T47D (cell line): Measurements from ENCODE around the gene GPRC5C.
A peak's percentile ranks its signal among the peaks of the same experiment; 100 is the strongest.

Source experiments
- DNase-seq, 2 experiments: peaks; one replicate each; pipeline versions ENCODE4 v3.0.0 to v3.0.0-alpha.2; 2011 to 2012; ENCODE audit warnings: low read depth in 1 of 2, low spot score in 1 of 2
- JUND ChIP-seq: IDR thresholded peaks from 2 replicates; pipeline ENCODE4 v1.6.1; 2012; ENCODE audit warnings: low read depth
- in situ Hi-C: cut with HindIII; loops from 2 replicates; pipeline ENCODE4 v1.10.0; 2016; ENCODE audit warnings: low sequenced_read_pairs, low pct_unique_long_range_greater_than_20kb

GPRC5C gene

DNA sequence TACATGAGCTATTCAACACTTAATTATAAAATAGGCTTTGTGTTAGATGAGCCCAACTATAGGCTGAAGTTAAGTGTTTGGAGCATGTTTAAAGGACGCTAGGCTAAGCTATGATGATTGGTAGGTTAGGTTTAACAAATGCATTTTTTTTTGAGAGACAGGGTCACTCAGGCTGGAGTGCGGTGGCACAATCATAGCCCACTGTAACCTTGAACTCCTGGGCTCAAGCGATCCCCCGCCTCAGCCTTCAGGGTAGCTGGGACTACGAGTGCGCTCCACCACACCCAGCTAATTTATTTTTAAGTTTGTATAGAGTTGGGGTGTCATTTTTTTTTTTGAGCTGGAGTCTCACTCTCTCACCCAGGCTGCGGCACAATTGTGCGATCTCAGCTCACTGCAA is 19.3 kb upstream of the GPRC5C start:
- in situ Hi-C loops = no loop called here
- no peak for TF ChIP-seq JUND
- DNase-seq = no peak

- no peak for TF ChIP-seq JUND
- in situ Hi-C loops = no loop called here
- DNase-seq = no peak
These were observed 18.4 kb upstream of the GPRC5C start for GRCh38 chr17:74413491-74413890.

DNA sequence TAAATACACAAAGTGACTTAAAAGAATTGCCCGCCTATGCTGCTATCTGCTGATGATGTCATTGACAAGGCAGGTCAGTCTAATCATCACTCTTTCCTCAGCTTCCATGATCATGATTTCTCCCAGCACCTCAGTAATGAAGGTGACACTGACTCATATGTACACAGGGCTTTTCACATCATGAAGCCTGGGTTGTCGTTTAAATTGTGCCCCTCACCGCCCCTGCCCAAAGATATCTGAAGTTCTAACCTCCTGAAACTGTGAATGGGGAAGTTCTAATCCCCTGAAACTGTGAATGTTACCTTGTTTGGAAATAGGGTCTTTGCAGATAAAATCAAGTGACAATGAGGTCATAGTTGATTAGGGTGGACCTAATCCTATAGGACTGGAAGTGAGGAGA is 17.4 kb upstream of the GPRC5C start:
- no peak for DNase-seq
- in situ Hi-C loops = no loop called here
- no peak for TF ChIP-seq JUND

GRCh38 chr17:74415608-74416396 is 16.1 kb upstream of the GPRC5C start:
- DNase-seq = no peak
- in situ Hi-C loops = no loop called here
- no peak for TF ChIP-seq JUND

- in situ Hi-C loops = no loop called here
- no peak for TF ChIP-seq JUND
- peak in 1 of 2 experiments; percentile 40 for DNase-seq
These were observed 14.5 kb upstream of the GPRC5C start for GRCh38 chr17:74417178-74418045.

GRCh38 chr17:74419928-74420411 is 11.9 kb upstream of the GPRC5C start:
- no peak for DNase-seq
- TF ChIP-seq JUND = no peak
- in situ Hi-C loops = no loop called here

GRCh38 chr17:74424117-74424516 is 7.8 kb upstream of the GPRC5C start:
- no peak for TF ChIP-seq JUND
- DNase-seq = no peak
- in situ Hi-C loops = no loop called here

- no peak for DNase-seq
- in situ Hi-C loops = no loop called here
- no peak for TF ChIP-seq JUND
These were observed 7.2 kb upstream of the GPRC5C start for GRCh38 chr17:74424657-74425056.

GRCh38 chr17:74426551-74427047 is 5.3 kb upstream of the GPRC5C start:
- in situ Hi-C loops = no loop called here
- TF ChIP-seq JUND = no peak
- no peak for DNase-seq

- peak; percentile 86 to 90 for DNase-seq
- no peak for TF ChIP-seq JUND
- in situ Hi-C loops = no loop called here
These were observed 4.7 kb upstream of the GPRC5C start for GRCh38 chr17:74427048-74427762.

DNA sequence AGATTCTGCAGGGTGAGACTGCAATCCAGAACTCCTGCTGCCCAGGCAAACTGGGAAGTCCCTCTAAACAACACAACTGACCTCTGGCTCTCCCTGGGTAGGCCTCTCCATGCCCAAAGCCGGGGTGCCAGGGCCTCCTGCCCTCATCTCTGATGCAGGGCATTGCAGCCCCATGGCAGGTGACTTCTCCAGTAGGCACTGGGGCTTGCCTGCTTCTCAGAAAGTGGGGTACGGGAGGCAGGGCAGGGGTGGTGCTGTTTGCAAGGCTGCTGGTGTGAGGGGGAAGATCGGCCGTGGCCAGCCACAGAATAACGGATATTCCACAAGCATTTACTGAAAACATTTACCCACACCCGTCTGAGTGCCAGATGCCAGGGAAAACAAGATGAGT is 4.1 kb upstream of the GPRC5C start:
- TF ChIP-seq JUND = no peak
- in situ Hi-C loops = no loop called here
- no peak for DNase-seq

GRCh38 chr17:74429604-74430384 is 2.1 kb upstream of the GPRC5C start:
- in situ Hi-C loops = no loop called here
- peak in 1 of 2 experiments; percentile 81 for DNase-seq
- TF ChIP-seq JUND = no peak
